ENCODE data around the gene IL22. TPM values are rescaled to one million over a fixed set of nuclear protein-coding genes. Genes with fewer than 3 reads are reported as not detected.

Gene IL22
- total RNA-seq, 1 donor from 2014 or later, result not detected

DNA sequence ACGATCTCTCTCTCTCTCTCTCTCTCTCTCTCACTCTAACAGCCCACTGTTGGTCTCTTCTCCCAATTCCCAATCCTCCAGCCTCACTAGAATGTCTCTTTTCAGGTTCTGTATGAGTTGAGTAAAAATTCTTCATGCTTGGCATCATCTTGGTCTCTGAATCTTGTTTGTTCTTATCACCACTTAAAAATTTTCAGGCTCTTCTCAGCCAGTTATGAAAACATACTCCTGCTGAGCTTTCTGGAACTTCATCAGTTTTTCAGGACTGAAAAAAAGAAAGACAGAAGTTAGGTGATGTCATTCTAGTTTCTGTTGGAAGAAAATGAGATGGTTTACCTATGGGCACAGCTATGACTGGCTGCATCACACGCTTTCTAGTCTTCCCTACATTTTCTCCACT, 11.5 kb upstream of the IL22 start:
- intact Hi-C loops (cut with micrococcal nuclease), result loop anchor here (5.0 kb wide), 1 partner anchor 38 kb away; the partner anchor contains the start of gene IL26

DNA sequence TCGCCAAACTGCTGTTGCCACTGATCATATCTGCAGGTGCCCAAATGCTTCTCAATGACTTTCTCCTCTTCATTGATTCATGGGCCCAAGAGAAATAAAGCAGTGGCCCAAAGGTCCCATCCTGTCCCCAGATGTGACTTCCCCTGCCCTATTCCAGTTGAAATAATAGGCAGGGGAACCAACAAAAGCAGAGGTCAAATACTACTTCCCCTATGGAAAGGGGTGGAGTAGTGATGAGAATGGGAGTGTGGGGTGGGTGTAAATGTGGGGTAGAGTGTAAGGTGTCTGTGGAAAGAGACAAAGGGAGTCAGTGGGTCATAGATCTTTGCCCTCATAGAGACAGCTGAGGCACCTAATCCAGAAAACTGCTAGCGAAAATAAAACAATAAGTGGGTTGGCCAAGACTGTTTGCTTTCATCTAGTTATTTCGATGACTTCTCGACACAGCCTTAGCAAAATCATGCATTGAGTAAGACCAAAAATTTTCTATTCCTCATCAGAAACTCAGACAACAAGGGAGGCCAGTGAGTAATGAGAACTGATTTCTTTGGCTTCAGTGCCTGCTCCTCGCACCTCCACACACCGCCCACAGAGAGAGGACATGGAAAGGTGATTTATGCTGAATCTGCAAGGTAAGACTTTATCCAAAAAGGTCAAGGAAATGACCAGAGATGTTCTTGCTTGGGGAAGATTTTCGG, 10.9 kb upstream of the IL22 start:
- intact Hi-C loops (cut with micrococcal nuclease), result loop anchor here (5.0 kb wide), 1 partner anchor 37 kb away; the partner anchor contains the start of gene IL26

DNA sequence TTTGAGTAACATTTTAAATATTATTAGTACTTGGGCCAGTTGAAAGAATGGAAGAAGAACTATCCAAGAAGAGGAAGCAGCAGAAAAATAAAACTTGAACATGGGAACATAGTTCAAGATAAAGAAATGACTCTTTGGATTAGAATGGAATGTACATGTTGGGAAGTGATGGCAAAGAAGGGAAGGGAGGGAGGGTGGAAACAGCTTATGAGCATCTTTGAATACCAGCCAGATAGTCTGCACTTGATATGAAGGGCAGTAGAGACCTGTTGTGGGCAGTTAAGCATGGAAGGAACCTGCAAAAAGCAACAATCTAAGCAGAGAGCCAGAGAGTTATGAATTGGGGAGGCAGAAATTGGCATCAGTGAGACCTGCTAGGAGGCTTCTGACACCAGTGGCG, 10.0 kb upstream of the IL22 start:
- intact Hi-C loops (cut with micrococcal nuclease), result loop anchor here (5.0 kb wide), 1 partner anchor 36 kb away; the partner anchor contains the start of gene IL26

DNA sequence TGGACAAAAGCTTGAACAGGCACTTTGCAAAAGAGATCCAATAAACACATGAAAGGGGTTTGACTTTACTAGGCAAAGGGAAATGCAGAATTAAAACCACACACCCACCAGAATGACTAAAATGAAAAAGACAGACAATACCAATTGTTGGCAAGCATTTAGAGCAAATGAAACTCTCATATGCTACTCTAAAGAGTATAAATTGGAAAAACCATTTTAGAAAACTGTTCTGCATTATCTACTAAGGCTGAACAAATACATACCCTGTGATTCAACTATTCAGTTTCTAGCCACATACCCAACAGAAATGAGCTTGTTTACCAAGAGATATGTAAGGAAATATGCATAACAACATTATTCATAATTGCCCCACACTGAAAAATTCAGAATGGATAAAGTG, 8.5 kb upstream of the IL22 start:
- intact Hi-C loops (cut with micrococcal nuclease), result loop anchor here (5.0 kb wide), 1 partner anchor 35 kb away; the partner anchor contains the start of gene IL26

DNA sequence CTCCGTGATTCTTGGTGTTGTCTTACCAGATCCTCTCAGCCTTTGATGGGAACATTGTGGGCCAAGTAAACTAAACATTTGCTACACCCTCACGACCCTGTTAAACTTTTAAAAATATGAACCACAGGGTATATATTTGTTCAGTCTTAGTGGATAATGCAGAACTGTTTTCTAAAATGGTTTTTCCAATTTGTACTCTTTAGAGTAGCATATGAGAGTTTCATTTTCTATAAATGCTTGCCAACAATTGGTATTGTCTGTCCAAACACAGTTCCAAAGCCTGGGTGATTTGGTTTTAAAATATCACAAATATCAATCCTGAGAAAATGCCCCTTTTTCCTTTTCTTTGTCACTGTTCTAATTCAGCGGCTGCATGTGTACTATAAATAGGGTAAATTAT, 6.7 kb upstream of the IL22 start:
- intact Hi-C loops (cut with micrococcal nuclease), result loop anchor here (5.0 kb wide), 1 partner anchor 33 kb away; the partner anchor contains the start of gene IL26

DNA sequence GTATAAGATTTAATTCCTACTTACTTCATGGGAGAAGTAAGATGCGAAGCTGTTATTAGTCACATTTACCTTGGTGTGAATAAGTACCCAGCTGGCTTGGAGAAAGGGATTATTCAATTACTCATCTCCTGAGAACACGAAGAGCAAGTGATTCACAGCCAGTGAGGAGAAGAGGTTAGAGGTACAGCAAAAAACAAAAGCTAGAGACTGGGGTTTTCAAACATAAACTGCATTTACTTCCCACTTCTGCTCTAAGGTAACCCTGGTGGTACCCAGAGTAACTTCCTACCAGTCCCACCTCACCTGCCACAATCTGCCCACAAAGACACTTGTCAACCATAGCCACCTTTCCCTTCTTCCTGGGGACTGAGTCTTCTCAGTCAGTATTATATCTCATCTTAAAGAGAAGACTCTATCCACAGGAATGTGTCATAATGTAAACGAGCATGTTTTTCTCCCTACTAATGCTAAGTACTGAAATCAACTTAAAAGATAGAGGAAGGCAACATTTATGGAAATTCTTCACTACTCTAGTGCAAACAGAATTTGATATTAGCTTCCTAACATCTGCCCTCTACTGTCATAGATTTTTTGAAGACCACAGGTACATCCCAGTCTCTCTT, 6.0 kb upstream of the IL22 start:
- intact Hi-C loops (cut with micrococcal nuclease), result no loop called here

DNA sequence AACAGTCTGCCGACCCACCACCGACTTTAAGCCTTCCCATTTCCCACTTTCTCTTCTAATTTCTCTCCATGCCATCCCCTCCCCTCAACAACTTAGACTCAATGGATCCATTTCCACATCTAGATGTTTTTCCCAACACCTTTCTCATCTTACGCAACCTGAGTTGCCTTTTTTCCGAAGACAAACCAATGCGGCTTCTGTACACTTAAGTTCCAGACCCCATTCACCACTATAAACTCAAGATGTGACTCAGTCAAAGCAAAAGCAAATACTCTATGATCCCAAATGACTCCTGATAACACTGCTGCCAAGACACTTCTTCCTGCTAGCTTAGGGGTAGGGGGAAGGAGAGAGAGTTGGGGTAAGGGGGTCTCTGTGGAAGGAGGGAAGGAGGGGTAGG, 1.3 kb downstream of the IL22 start:
- intact Hi-C loops (cut with micrococcal nuclease), result no loop called here

DNA sequence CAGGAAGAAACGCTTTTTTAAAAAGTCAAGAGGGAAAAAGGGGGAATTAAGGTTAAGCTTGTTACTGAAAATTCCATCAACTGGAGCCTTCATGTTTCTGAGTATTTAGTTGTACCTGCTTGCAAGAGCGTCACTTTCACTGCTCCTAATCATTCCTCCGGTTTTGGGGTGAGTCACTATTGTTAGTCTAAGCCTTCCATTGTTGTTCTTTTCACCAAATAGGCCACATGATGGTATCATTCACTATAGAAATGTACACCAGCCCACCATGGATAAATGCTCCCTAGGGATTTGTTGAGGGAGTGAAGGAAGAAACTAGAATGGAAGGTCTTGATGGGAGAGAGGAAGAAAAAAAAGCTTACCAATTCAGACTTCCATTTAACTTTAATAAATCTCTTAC, 3.0 kb downstream of the IL22 start:
- intact Hi-C loops (cut with micrococcal nuclease), result no loop called here

DNA sequence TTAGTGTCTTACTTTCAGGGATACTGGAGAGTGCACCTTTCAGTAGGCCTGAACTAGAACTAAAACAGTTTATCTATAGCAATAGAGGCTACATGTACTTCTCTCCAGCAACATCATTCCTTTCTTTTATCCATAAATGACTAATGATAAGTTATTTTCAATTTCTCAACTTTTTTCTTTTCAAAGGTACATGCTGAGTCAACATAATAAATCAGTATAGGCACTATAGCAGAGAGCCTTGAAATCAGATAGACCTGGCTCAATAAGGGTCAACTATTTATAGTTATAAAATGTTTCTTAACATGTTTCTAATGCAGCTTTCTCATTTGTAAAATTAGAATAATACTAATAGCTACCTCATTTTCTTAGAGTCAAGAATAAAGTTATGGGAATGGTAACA, 5.6 kb downstream of the IL22 start:
- intact Hi-C loops (cut with micrococcal nuclease), result no loop called here

DNA sequence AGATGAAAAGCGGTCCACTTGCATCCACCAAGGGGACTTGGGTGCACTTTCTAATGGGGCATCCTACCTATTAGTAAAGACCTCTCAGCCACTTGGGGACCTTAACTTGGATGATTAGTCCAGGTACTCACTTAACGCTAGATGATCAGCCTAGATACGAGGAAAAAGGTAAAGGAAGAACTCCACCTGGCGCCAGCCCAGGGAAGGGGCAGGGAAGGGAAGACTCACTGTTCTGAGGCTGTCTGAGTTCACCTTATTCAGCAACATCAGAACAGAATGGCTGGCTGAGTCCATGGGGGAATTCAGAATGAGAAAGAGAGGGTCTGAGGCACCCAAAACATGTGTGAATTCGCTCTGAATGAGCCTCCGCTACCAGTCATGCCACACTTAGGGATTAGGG, 7.1 kb downstream of the IL22 start:
- intact Hi-C loops (cut with micrococcal nuclease), result no loop called here

DNA sequence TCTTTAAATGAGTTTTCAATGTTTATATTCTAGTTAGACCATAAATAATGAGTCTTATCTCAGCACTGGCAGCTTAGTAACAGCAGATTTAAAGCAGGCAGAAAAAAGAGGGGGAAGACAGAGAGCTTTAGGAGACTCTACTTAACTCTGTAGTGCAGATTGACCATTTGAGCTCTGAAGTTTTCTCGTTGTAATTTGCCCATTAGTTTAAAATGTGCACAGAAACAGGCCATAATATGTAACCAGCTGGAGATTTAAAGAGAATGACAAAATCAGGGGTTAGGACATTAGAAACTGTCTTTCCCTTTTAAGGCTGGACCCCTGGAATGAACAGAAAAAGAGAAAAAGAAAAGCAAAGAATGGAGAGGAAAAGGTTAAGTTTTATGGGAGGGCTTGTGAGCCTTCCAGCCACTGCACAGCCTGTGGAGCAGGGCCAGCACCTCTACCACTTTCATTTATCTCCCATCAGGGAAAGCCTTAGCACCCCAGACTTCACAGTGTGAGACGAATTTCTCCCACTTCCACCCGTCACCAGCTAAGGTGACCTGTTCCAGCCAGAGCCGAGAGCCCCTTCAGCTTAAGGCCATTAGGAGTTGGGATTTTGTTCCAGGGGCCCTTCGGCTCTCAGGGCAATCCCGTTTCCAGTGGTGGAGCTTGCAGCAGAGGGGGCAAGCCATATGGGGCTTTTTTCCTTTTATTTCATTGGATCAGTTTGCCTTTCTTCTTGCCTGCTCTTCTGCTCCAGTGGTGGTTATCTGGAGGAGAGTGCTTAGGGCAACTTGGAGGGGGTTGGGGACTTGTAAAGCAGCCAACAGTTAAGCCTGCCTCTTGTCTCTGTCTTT, 8.0 kb downstream of the IL22 start:
- intact Hi-C loops (cut with micrococcal nuclease), result no loop called here

DNA sequence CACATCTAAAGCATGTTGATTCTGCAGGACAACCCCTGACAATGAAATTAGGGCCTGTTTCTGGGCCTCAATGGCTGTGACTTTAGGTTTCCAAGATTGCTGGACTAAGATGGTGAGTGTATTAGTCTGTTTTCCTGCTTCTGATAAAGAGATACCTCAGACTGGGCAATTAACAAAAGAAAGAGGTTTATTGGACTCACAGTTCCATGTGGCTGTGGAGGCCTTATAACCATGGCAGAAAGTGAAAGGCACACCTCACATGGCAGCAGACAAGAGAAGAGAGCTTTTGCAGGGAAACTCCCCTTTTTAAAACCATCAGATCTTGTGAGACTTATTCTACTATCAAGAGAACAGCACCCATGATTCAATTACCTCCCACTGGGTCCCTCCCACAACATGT, 10.6 kb downstream of the IL22 start:
- intact Hi-C loops (cut with micrococcal nuclease), result loop anchor here (5.0 kb wide), 1 partner anchor 35 kb away; no protein-coding TSS in a partner anchor

DNA sequence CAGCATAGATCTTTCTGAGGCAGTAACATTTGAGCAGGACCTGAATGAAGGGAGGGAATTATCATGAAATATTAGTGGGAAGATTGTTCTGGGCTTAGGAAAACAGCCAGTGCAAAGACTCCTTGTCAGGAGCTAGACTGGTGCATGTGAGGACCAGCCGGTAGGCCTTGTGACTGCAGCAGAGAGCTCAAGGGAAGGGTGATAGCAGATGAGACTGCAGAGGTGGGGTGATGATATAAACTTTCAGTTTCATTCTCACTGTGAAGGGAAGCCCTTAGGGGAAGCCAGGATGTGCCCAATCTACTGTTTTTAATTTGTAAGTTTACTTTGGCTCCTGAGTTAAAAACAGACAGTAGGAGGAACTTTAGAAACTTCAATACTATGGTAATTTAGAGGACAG, 12.4 kb downstream of the IL22 start:
- intact Hi-C loops (cut with micrococcal nuclease), result loop anchor here (1.0 to 5.0 kb wide), 5 partner anchors 18 to 1936 kb away; no protein-coding TSS in a partner anchor

DNA sequence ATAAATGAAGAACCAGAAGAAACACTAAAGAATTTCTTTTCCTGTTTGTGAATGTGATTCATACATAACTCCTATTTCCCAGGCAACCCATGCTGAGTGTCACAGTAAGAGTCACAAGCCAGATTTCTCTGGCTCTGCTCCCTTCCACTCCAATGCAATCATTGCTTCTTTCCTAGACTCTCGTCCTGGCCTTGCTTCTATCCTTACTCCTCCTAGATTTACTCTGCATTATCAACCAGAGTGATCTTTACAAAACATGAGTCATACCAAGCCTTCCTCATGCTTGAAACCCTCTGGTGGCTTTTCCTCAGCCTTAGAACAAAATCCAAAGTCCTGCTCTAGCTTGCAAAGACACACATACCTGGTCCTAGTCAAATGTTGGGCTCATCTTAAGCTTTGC, 13.3 kb downstream of the IL22 start:
- intact Hi-C loops (cut with micrococcal nuclease), result loop anchor here (2.0 to 5.0 kb wide), 4 partner anchors 17 to 1935 kb away; no protein-coding TSS in a partner anchor

DNA sequence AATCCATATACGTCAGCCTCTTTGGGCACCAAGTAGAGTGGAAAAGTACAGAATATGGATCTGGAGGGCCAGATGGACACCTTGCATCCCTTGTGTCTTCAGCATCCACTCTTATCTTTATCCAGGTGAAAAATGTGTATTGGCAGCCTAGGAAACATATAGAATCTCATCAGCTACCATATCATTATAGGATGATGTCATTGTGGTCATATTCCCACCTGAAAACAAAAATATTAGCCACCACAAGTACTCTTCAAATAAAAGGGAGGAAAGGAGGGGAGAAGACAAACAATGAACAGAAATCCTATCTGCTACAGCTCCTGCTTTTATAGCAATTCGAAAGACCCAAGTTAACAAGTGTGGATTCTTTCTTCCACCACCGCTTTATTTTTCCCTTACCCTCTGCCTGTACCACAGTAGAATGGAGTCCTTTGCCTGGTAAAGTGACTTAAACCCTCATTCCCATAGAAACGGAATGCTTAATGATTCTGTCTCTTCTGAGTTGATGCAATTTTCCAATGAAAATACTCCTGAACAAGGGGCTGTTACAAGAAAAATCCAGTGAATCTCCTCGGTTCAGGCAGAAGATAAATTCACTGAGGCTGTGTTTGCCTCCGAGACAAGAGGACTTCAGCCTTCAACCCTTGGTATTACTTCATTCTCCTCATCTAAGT, 14.0 kb downstream of the IL22 start:
- intact Hi-C loops (cut with micrococcal nuclease), result loop anchor here (5.0 kb wide), 1 partner anchor 93 kb away; the partner anchor contains the start of gene MDM1

DNA sequence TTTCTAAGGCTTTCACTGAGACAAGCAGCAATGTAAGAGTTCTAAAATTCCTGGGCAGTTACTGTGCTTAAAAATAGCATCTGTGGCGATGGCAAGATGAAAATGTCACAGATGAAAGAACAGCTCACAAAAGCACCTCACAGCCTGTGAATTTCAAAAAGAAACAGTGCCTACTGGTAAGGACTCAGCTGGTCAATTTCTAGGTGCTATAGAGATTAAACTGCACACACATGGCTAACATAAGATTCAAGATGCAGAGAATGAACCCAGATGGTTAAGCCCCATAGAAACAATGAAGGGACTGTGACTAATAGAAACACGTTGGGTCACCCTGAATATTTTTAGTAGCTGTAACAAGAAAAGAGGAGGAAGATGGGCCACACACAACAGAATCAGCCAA, 15.8 kb downstream of the IL22 start:
- intact Hi-C loops (cut with micrococcal nuclease), result loop anchor here (5.0 kb wide), 1 partner anchor 95 kb away; the partner anchor contains the start of gene MDM1

DNA sequence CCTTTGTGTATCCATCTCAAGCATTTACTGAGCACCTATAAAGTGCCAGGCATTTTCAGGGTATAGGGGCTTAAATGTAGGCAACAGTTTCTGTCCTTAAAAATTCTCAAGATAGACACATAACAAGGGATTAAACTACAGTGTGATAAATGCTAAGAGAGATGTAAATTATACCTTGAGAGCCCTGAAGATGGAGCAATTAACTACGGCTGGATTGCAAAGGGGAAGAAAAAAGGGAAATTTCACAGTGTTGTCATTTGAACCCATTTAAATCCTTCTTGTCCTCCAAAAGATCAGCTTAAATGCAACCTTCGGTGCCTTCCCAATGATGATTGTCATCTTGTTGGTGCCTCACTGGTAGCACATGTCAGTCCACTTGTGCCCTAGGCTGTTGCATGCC, 16.3 kb downstream of the IL22 start:
- intact Hi-C loops (cut with micrococcal nuclease), result loop anchor here (5.0 kb wide), 1 partner anchor 95 kb away; the partner anchor contains the start of gene MDM1

DNA sequence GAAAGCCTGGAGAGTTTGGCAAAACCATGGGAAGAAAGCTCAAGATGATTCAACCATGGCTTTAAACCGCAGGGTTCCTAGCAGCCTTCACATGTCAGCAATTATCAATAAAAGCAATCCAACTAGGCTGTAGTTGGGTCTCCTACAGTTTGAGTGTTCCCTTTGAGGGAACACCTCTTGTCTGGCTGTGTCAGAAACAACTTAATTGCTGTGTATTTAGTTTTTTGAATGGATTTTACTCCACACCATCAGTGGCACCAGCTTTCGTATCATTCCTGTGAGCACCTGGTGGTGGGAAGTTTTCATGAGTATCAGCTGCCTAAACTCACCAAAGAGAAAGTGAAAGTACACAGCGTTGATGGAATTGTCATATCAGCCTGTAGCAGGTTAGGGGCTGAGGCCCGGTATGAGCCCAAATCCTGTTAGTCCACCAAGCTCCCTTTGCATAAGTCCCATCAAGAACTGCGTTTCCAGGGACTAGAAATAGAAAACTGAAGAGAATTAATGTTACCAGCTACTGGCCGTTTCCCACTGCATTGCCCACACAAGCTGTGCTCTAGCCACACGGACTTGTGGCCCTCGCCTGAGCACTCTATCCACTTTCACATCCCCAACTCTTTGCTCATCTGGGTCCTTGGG, 16.9 kb downstream of the IL22 start:
- intact Hi-C loops (cut with micrococcal nuclease), result loop anchor here (5.0 kb wide), 1 partner anchor 96 kb away; the partner anchor contains the start of gene MDM1

DNA sequence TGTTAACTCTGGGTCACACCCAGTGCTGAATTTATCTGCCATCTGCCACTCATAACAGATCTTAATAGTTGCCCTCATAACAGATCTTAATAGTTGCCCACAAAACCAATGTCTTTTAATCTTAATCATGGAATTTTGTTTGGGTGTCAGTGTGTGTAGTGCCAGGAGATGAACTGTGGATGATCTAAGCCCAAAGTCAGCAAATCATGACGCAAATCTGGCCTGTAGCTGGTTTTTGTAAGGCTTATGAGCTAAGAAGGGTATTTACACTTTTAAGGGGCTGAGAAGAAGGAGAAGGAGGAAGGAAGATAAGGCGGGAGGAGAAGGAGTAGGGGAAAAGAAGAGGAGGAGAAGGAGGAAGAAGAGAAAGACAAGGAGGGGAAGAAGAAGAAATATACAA, 17.8 kb downstream of the IL22 start:
- intact Hi-C loops (cut with micrococcal nuclease), result loop anchor here (5.0 kb wide), 1 partner anchor 97 kb away; the partner anchor contains the start of gene MDM1

DNA sequence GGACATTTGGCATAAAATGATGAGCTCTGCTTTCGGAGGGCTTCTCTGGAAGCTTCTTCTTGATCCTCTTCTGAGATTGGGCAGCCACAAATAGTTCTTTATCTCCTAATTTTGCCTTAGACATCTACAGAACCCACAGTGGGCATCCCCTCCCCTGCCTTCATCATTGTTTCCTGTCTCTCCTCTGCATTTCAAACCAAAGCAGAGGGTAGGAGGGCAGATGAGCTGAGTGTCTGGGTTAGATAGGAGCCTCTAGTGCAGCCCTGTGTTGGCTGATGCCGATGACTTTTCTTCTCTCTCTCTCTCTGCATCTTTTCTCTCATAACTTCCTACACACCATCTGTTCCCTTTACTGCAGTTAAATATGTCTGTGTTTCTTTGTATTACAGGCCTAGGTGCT, 19.3 kb downstream of the IL22 start:
- intact Hi-C loops (cut with micrococcal nuclease), result no loop called here
